T-helper 2 cell treated with Interferon-gamma antibody and Interleukin-4, amounts not matched to agents 100 ng/mL and 5 ng/mL, for 36 hours (primary cell): ENCODE results near the gene RBM7. TPM values are rescaled to one million over a fixed set of nuclear protein-coding genes. Genes with fewer than 3 reads are reported as not detected.

Experiments
- intact Hi-C: fragments of 100-400 bp; cut with micrococcal nuclease; formaldehyde crosslinking; loops from one replicate; pipeline ENCODE4 v1.15.1; 2023
- total RNA-seq: library from RNA; stranded (reverse); gene quantifications from 2 replicates; pipeline ENCODE4 v1.2.3, GENCODE V29; 2022

The RBM7 gene, protein sequence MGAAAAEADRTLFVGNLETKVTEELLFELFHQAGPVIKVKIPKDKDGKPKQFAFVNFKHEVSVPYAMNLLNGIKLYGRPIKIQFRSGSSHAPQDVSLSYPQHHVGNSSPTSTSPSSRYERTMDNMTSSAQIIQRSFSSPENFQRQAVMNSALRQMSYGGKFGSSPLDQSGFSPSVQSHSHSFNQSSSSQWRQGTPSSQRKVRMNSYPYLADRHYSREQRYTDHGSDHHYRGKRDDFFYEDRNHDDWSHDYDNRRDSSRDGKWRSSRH
- total RNA-seq, result 35.5 and 36.5 TPM in 2 replicates

DNA sequence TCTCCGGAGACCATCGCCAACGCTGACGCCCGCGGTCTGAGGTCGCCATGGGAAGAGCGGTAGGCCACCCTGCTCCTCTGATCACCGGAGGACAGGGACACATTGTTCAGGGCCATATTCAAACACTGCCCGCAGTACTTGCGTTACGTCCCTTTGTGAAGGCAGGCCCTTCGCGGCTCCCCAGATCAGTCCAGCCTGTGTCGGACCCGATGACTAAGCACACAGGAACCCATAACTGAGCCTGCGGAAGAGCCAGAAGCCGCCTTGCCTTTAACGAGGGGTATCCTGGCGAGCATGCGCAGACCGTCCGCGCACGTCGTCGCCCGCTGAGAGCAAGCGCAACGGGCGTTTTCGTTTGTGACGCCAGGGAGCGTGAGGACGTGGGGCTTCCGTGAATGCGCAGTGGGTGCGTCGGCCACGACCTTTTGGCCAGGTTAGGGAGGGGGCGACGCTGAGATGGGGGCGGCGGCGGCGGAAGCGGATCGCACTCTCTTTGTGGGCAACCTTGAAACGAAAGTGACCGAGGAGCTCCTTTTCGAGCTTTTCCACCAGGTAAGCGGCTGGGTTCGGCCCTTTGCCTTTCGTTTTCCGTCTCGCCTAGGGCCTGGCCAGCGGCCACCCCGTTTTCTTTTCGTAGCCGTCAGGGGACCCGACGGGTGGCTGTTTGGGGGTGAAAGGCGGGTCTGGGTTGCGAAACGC lies at the start of gene RBM7, which contains the start of gene C11orf71:
RBM7 (plus strand) TSS at position 451 of the 699 bp plus-strand sequence; CDS start at position 457, 6 bp downstream.
C11orf71 (minus strand) TSS at position 296 of the 699 bp plus-strand sequence; CDS start at position 116, 180 bp downstream.
- intact Hi-C loops, result loop anchor here (1.0 to 10.0 kb wide), 6 partner anchors 39 to 1086 kb away; partner anchors contain the start of genes REXO2, TTC12, USP28 and ZW10

- intact Hi-C loops, result no loop called here
These were observed 47.0 kb upstream of the RBM7 start for GRCh38 chr11:114353443-114353842.

- intact Hi-C loops, result no loop called here
These were observed 46.4 kb upstream of the RBM7 start for GRCh38 chr11:114354076-114354475.

DNA sequence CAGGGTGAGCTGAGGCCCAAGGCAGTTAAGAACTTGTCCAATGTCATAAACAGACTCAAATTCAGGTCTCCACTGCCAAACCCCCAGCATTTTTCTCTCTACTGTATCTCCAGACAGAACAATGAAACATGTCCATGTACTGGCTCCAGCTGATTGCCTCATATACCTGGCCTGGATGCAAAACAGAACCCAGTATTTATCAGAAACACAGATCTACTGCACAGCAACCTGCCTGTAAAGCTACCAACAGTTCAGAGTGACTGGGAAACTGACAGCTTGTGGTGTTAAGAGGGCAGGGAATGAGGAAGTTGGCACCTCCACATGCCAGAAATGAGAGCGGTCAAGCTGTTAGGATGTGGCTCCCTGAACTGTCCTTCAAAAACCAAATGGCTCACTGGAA lies 41.8 kb upstream of the RBM7 start:
- intact Hi-C loops, result no loop called here

GRCh38 chr11:114359342-114359741 lies 41.1 kb upstream of the RBM7 start:
- intact Hi-C loops, result no loop called here

DNA sequence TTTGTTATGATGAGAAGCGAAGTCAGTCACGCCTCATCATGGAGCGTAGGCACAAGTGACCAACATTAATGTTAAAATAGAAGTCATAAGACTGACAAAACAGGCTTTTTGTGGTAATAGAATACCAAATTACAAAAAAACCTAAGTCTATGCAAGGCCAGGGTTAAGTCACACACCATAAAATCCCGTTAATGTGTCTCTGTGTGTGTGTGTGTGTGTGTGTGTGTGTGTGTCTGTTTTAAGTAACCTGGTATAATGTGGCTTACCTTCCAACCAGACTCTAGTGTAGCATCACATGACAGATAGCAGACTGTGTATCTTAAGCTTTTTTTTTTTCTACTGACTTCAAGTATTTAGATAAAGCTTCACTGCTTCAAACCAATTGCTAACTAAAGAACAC lies 38.1 kb upstream of the RBM7 start:
- intact Hi-C loops, result no loop called here

GRCh38 chr11:114362958-114363357 lies 37.5 kb upstream of the RBM7 start:
- intact Hi-C loops, result no loop called here

GRCh38 chr11:114366331-114367243 lies 33.9 kb upstream of the RBM7 start:
- intact Hi-C loops, result no loop called here

DNA sequence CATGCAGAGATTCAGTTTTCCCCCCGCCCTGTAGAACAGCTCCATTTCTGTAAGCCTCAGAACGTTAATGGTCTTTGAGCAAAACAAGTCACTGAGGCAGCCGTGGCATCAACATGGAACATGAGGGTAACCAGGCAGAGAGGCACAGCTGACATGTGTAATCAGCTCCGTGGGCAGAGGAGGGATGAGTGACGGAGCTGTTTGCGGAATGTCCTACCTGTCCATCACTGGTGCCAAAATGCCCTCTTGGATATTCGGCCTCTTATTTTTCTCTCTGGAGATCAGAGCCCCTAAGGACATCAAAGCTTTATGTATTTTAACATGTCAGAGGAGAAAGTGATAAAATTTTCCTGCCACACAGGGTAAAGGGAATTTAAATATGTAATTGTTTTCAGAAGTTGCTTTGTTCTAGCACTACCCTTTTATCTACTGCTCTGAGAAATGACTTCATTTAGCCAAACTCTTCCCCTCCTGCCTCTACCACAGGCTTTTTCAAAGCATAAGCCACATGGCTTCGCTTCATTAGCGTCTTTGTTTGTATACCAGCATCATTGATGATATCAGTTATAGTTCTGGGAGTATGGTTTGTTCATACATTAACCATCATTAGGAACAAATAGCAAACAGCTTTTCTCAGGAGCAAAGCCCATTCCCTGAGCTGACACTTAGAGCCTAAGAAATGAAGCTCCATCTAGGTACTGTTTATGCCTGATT lies 33.1 kb upstream of the RBM7 start:
- intact Hi-C loops, result no loop called here

- intact Hi-C loops, result no loop called here
These were observed 31.4 kb upstream of the RBM7 start for GRCh38 chr11:114368918-114369680.

DNA sequence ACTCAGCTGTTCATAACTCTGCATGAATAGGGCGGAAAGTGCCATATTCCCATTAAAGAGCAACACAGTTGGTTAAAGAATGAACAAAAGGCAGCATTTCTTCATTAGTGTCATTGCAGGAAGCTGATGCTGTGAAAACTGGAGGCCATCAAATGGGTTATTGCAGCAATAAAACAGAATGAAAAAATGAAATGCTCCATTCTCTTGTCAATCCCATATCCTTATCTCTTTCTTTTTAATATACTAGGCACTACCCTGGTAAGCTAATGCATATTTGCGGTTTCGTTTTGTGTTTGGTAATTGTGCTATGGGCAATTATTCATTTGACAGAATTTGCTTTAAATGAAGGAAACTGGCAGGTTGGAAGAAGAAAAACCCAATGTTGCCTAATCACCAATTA lies 25.4 kb upstream of the RBM7 start:
- intact Hi-C loops, result no loop called here

- intact Hi-C loops, result no loop called here
These were observed 22.7 kb upstream of the RBM7 start for GRCh38 chr11:114377612-114378267.

GRCh38 chr11:114379394-114380069 lies 20.9 kb upstream of the RBM7 start:
- intact Hi-C loops, result no loop called here

DNA sequence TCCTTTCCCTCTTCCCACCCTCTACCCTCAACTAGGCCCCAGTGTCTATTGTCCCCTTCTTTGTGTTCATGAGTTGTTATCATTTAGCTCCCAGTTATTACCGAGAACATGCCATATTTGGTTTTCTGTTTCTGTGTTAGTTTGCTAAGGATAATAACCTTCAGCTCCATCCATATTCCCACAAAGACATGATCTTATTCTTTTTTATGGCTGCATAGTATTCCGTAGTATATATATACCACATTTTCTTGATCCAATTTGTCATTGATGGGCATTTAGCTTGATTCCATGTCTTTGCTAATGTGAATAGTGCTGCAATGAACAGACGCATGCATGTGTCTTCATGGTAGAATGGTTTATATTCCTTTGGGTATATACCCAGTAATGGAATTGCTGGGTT lies 18.0 kb upstream of the RBM7 start:
- intact Hi-C loops, result no loop called here

- intact Hi-C loops, result no loop called here
These were observed 16.0 kb upstream of the RBM7 start for GRCh38 chr11:114384487-114384886.

GRCh38 chr11:114386131-114386530 lies 14.3 kb upstream of the RBM7 start:
- intact Hi-C loops, result no loop called here

DNA sequence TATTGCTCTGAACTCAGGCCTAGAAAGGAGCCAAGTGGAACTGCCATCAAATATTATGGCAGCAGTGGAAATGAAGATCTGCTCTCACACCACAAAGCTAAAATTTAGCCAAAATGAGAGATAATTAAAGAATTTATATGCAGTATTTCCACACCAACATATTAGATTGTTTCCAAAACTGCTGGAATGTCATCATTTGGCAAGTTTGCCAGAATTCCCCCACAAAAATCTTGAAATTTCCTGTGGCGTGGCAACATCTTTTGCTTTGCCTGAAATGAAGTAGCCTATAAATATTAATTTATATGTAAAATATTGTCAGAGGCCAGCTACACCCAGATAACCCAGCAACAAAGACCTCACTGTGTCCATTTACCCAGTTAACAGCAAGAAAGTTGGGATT lies 13.9 kb upstream of the RBM7 start:
- intact Hi-C loops, result no loop called here

DNA sequence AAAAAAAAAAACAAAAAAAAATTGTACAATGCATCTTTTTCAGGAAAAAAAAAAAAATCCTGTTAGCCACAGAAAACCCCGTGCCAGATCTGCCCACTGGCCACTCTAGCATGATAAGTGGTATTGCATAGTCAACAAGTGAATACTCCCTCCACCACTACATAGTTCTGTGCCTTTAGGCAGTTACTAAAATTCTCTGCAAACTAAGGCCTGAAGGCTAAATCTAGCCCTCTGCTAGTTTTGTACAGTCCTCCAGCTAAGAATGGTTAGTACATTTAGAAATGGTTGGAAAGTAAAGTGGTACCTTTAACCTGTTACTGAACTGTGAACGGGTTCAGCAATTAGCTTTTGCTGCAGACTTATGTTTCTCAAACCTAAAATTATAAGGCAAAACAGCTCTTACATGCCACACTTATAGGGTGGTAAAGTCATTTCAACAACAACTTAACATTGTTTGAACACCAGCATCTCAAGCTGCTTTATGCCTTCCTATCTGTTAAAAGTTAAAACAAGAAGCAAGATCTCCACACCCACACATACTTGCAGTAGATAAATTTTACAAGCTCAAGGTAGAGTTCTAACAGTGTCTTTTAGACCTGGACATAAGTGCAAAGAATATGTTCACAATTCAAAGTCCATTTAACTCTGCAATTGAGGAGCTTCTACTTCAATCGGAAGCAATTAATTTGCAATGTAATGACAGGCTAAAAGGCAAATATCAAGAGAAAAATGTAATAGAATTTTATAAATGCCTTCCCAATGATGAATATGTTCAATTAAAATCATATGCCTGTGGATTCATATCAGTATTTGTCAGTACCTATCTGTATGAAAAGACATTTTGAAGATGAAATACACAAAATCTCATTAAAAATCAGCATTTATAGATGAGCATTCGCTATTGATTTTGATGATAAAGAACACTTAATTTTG lies 7.5 kb upstream of the RBM7 start:
- intact Hi-C loops, result no loop called here
